ENCODE data around the gene NRG3. TPM values are rescaled to one million over a fixed set of nuclear protein-coding genes. Genes with fewer than 3 reads are reported as not detected.

NRG3 gene
- total RNA-seq, 2 experiments from 2014 or later, result not detected

GRCh38 chr10:82888809-82889455 lies 1013.9 kb downstream of the NRG3 start:
- Mint-ChIP-seq H3K27me3 (no peaks in the 10 kb centered on the region), H3K36me3 (ENCODE audit: low read depth) (no peaks in the 10 kb centered on the region), H3K27ac (no peak overlapping the region), H3K4me1 (no peaks in the 10 kb centered on the region), H3K4me3 (no peak overlapping the region), H3K9me3 (ENCODE audit: low read depth) (no peaks in the 10 kb centered on the region)
- intact Hi-C loops (cut with DNase I, micrococcal nuclease), result no loop called here
- no peak for ATAC-seq
- POLR2A ChIA-PET, result no interaction called here
- CTCF ChIA-PET, result no interaction called here
- no peak for DNase-seq

DNA sequence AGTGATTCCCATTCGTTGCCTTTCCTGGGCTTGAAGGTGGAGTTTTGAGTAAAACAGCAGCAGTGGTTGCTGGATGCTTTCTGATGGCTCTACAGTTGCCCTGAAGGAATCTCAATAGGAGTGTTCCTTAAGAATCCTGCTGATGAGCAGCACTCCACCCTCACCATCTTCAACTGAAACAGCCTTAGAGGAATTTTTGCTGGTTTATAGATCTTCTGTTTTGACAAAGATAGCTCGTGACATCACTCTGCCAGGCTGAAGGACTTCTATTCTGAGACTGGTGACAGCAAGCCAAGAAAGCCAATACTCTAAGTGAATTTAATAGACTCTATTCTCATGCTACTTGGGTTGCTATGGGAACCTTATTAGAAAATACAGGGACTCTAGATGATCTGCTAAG lies 1014.7 kb downstream of the NRG3 start:
- DNase-seq (no peak), ATAC-seq (no peak)
- Mint-ChIP-seq H3K9me3 (ENCODE audit: low read depth) (no peaks in the 10 kb centered on the region), H3K27ac (no peak overlapping the region), H3K27me3 (no peaks in the 10 kb centered on the region), H3K4me3 (no peak overlapping the region), H3K4me1 (no peaks in the 10 kb centered on the region), H3K36me3 (ENCODE audit: low read depth) (no peaks in the 10 kb centered on the region)
- intact Hi-C loops (cut with DNase I, micrococcal nuclease), result no loop called here
- POLR2A ChIA-PET, result no interaction called here
- CTCF ChIA-PET, result no interaction called here

GRCh38 chr10:82890573-82890972 lies 1015.6 kb downstream of the NRG3 start:
- Mint-ChIP-seq H3K4me3 (no peak overlapping the region), H3K36me3 (ENCODE audit: low read depth) (no peaks in the 10 kb centered on the region), H3K9me3 (ENCODE audit: low read depth) (peaks cover 2% of the 10 kb centered on the region), H3K4me1 (no peaks in the 10 kb centered on the region), H3K27ac (no peak overlapping the region), H3K27me3 (no peaks in the 10 kb centered on the region)
- ChIA-PET POLR2A (no interaction called here), CTCF (no interaction called here)
- ATAC-seq, result no peak
- intact Hi-C loops (cut with DNase I, micrococcal nuclease), result no loop called here
- no peak for DNase-seq

- CTCF ChIA-PET, result no interaction called here
- POLR2A ChIA-PET, result no interaction called here
- Mint-ChIP-seq H3K27ac (no peak overlapping the region), H3K27me3 (no peaks in the 10 kb centered on the region), H3K9me3 (ENCODE audit: low read depth) (no peaks in the 10 kb centered on the region), H3K36me3 (ENCODE audit: low read depth) (no peaks in the 10 kb centered on the region), H3K4me1 (no peaks in the 10 kb centered on the region), H3K4me3 (no peak overlapping the region)
- DNase-seq, result no peak
- intact Hi-C loops (cut with DNase I, micrococcal nuclease), result no loop called here
- ATAC-seq, result no peak
Measured at GRCh38 chr10:82908096-82908495, 1033.1 kb downstream of the NRG3 start.

DNA sequence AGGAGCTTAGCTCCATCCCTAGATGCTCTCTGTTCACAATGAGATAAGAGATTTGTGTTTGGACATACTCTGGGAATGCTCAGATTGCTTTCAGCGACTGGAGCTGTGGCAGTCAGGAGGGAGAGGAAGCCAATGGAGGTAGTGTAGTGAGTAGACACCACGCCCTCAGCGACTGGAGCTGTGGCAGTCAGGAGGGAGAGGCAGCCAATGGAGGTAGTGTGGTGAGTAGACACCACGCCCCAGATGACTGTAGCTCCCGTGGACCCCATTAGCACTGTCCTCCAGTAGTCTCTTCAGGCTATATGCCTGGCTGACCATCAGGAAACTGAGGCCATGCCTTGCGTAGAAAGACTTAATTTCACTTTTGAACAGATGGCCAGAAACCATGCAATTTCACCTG lies 1033.8 kb downstream of the NRG3 start:
- intact Hi-C loops (cut with DNase I, micrococcal nuclease), result no loop called here
- ATAC-seq (no peak), DNase-seq (no peak)
- no peak overlapping the region for H3K27ac Mint-ChIP-seq
- H3K4me1 Mint-ChIP-seq, result no peaks in the 10 kb centered on the region
- no peaks in the 10 kb centered on the region for H3K27me3 Mint-ChIP-seq
- CTCF ChIA-PET, result no interaction called here
- H3K9me3 Mint-ChIP-seq (ENCODE audit: low read depth), result no peaks in the 10 kb centered on the region
- POLR2A ChIA-PET, result no interaction called here
- H3K36me3 Mint-ChIP-seq (ENCODE audit: low read depth), result no peaks in the 10 kb centered on the region
- no peak overlapping the region for H3K4me3 Mint-ChIP-seq

DNA sequence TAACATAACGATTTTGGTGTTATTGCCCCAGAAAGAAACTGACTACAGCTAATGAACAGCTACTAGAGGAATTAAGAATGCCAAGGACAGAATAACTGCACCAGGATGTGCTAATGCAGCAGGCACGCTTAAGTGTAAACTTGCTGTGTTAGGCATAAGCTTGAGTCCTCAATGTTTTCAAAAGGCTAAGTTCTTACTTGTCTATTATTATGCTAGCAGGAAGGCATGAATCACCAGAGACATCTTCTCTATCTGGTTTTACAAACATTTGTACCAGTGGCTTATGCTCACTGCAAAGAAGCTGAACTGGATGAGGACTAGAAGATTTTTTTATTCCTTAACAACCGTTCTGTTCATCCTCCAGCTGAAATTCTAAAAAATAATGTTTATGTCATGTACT lies 1035.3 kb downstream of the NRG3 start:
- DNase-seq, result no peak
- CTCF ChIA-PET, result no interaction called here
- no peaks in the 10 kb centered on the region for H3K36me3 Mint-ChIP-seq (ENCODE audit: low read depth)
- no peaks in the 10 kb centered on the region for H3K27me3 Mint-ChIP-seq
- H3K4me1 Mint-ChIP-seq, result no peaks in the 10 kb centered on the region
- H3K27ac Mint-ChIP-seq, result no peak overlapping the region
- ATAC-seq, result no peak
- H3K9me3 Mint-ChIP-seq (ENCODE audit: low read depth), result no peaks in the 10 kb centered on the region
- intact Hi-C loops (cut with DNase I, micrococcal nuclease), result no loop called here
- no peak overlapping the region for H3K4me3 Mint-ChIP-seq
- POLR2A ChIA-PET, result no interaction called here

DNA sequence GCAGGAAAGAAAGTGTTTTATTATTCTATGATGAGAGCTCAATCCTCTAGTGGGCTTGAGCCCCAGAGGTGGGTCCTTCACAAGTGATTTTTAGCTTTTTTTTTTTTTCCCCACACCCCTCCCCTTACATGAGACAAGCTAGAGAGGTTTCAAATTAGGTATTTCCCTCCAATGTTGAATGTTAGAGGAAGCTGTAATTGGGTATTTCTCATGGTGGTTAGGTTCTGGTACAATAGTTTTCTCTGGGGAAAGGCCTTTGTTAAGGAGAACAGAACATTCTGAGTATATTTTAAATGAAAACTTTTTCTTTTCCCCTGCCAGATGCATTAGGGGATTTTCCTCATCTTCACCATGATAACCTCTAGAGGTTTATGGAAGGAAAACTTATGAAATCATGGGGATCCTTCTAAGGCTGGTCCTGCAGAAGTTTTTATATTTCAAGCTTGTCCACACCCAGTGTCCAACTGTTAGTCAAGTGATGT lies 1039.7 kb downstream of the NRG3 start:
- Mint-ChIP-seq H3K36me3 (ENCODE audit: low read depth) (no peaks in the 10 kb centered on the region), H3K27me3 (no peaks in the 10 kb centered on the region), H3K4me3 (no peak overlapping the region), H3K4me1 (no peaks in the 10 kb centered on the region), H3K27ac (no peak overlapping the region), H3K9me3 (ENCODE audit: low read depth) (no peaks in the 10 kb centered on the region)
- ChIA-PET CTCF (interaction anchor here (1.0 kb wide), 1 partner anchor 15 kb away, joined by 3 read pairs; no protein-coding TSS in a partner anchor), POLR2A (no interaction called here)
- no peak for DNase-seq
- no peak for ATAC-seq
- intact Hi-C loops (cut with DNase I, micrococcal nuclease), result no loop called here

GRCh38 chr10:82916941-82917340 lies 1041.9 kb downstream of the NRG3 start:
- no peaks in the 10 kb centered on the region for H3K4me1 Mint-ChIP-seq
- ATAC-seq, result no peak
- ChIA-PET CTCF (interaction anchor here (0.6 kb wide), 1 partner anchor 10 kb away, joined by 3 read pairs; no protein-coding TSS in a partner anchor), POLR2A (no interaction called here)
- no peaks in the 10 kb centered on the region for H3K27me3 Mint-ChIP-seq
- DNase-seq, result no peak
- no peak overlapping the region for H3K4me3 Mint-ChIP-seq
- H3K27ac Mint-ChIP-seq, result no peak overlapping the region
- H3K36me3 Mint-ChIP-seq (ENCODE audit: low read depth), result no peaks in the 10 kb centered on the region
- intact Hi-C loops (cut with DNase I, micrococcal nuclease), result no loop called here
- peaks cover 3% of the 10 kb centered on the region for H3K9me3 Mint-ChIP-seq (ENCODE audit: low read depth)

DNA sequence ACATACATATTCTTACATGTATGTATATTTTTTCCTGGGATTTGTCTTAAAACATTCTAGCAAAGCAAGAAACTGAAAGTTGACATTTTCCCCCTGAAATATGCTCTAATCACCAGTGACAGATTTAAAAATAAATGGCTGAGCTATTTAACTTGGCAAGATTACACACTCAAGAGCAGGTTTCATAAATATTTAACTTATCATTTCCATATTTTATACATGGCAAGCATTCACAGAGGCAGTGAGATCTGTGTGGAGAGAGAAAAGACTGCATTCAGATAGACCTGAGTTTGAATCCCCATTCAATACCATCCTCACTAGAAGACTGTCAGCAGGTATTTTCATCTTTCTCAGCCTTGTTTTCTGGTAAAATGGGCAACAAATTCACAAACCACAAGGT lies 1043.0 kb downstream of the NRG3 start:
- ChIA-PET CTCF (no interaction called here), POLR2A (no interaction called here)
- Mint-ChIP-seq H3K9me3 (ENCODE audit: low read depth) (peaks cover 3% of the 10 kb centered on the region), H3K4me1 (no peaks in the 10 kb centered on the region), H3K36me3 (ENCODE audit: low read depth) (no peaks in the 10 kb centered on the region), H3K27me3 (no peaks in the 10 kb centered on the region), H3K27ac (no peak overlapping the region), H3K4me3 (no peak overlapping the region)
- no peak for ATAC-seq
- DNase-seq, result no peak
- intact Hi-C loops (cut with DNase I, micrococcal nuclease), result no loop called here

- intact Hi-C loops (cut with DNase I, micrococcal nuclease), result no loop called here
- H3K9me3 Mint-ChIP-seq (ENCODE audit: low read depth), result peaks cover 3% of the 10 kb centered on the region
- DNase-seq (no peak), ATAC-seq (no peak)
- no peak overlapping the region for H3K4me3 Mint-ChIP-seq
- POLR2A ChIA-PET, result no interaction called here
- no peak overlapping the region for H3K27ac Mint-ChIP-seq
- no peaks in the 10 kb centered on the region for H3K36me3 Mint-ChIP-seq (ENCODE audit: low read depth)
- CTCF ChIA-PET, result no interaction called here
- no peaks in the 10 kb centered on the region for H3K4me1 Mint-ChIP-seq
- no peaks in the 10 kb centered on the region for H3K27me3 Mint-ChIP-seq
Measured at GRCh38 chr10:82922046-82922445, 1047.1 kb downstream of the NRG3 start.

DNA sequence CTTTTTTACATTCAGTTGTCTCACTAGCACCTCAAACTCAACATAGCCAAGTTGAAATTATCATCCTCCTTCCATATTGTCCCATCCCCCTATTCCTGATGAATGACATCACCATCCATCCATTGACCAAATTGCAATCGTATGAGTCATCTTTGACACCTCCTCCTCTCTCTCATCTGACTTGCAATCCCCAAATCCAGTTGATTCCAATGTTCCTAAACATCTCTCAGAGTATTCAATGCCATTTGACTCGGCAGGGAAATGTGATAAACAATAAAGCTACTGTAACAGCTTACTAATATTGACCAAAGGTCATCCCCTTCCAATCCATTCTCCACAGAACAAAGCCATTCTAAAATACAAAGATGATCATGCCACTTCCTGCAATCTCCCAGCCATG lies 1047.8 kb downstream of the NRG3 start:
- peaks cover 3% of the 10 kb centered on the region for H3K9me3 Mint-ChIP-seq (ENCODE audit: low read depth)
- H3K27ac Mint-ChIP-seq, result no peak overlapping the region
- H3K4me1 Mint-ChIP-seq, result no peaks in the 10 kb centered on the region
- H3K27me3 Mint-ChIP-seq, result no peaks in the 10 kb centered on the region
- H3K4me3 Mint-ChIP-seq, result no peak overlapping the region
- ATAC-seq (no peak), DNase-seq (no peak)
- H3K36me3 Mint-ChIP-seq (ENCODE audit: low read depth), result no peaks in the 10 kb centered on the region
- intact Hi-C loops (cut with DNase I, micrococcal nuclease), result no loop called here
- POLR2A ChIA-PET, result no interaction called here
- CTCF ChIA-PET, result no interaction called here

- CTCF ChIA-PET, result no interaction called here
- Mint-ChIP-seq H3K27ac (no peak overlapping the region), H3K9me3 (ENCODE audit: low read depth) (peaks cover 4% of the 10 kb centered on the region), H3K27me3 (no peaks in the 10 kb centered on the region), H3K36me3 (ENCODE audit: low read depth) (no peaks in the 10 kb centered on the region), H3K4me3 (no peak overlapping the region), H3K4me1 (no peaks in the 10 kb centered on the region)
- intact Hi-C loops (cut with DNase I, micrococcal nuclease), result no loop called here
- ATAC-seq, result no peak
- no peak for DNase-seq
- POLR2A ChIA-PET, result no interaction called here
Measured at GRCh38 chr10:82924711-82925110, 1049.7 kb downstream of the NRG3 start.

GRCh38 chr10:82925547-82925946 lies 1050.6 kb downstream of the NRG3 start:
- ChIA-PET POLR2A (no interaction called here), CTCF (no interaction called here)
- Mint-ChIP-seq H3K9me3 (ENCODE audit: low read depth) (peaks cover 2% of the 10 kb centered on the region), H3K27ac (no peak overlapping the region), H3K4me1 (no peaks in the 10 kb centered on the region), H3K27me3 (no peaks in the 10 kb centered on the region), H3K4me3 (no peak overlapping the region), H3K36me3 (ENCODE audit: low read depth) (no peaks in the 10 kb centered on the region)
- intact Hi-C loops (cut with DNase I, micrococcal nuclease), result no loop called here
- no peak for DNase-seq
- ATAC-seq, result no peak

Measured in activated CD4-positive, alpha-beta T cell treated with anti-CD3 and anti-CD28 coated beads for 36 hours (primary cell).